Measurements from ENCODE around the gene PCSK9.

- TF ChIP-seq EZH2 (IDR thresholded peaks at IDR 0.05; ENCODE audit: borderline replicate concordance) (no peak), CTCF (IDR thresholded peaks at IDR 0.05; ENCODE audit: poor library complexity) (no peak)
Observed at GRCh38 chr1:55050283-55050682, 10.9 kb downstream of the PCSK9 start.
